Stromal cell of bone marrow (primary cell): ENCODE measurements around the gene SLC1A3.
A peak's percentile ranks its signal among the peaks of the same experiment; 100 is the strongest.

Source experiments
- DNase-seq: peaks from one replicate; pipeline ENCODE4 v3.0.0-alpha.2; 2012; ENCODE audit warnings: low read depth

Gene SLC1A3

DNA sequence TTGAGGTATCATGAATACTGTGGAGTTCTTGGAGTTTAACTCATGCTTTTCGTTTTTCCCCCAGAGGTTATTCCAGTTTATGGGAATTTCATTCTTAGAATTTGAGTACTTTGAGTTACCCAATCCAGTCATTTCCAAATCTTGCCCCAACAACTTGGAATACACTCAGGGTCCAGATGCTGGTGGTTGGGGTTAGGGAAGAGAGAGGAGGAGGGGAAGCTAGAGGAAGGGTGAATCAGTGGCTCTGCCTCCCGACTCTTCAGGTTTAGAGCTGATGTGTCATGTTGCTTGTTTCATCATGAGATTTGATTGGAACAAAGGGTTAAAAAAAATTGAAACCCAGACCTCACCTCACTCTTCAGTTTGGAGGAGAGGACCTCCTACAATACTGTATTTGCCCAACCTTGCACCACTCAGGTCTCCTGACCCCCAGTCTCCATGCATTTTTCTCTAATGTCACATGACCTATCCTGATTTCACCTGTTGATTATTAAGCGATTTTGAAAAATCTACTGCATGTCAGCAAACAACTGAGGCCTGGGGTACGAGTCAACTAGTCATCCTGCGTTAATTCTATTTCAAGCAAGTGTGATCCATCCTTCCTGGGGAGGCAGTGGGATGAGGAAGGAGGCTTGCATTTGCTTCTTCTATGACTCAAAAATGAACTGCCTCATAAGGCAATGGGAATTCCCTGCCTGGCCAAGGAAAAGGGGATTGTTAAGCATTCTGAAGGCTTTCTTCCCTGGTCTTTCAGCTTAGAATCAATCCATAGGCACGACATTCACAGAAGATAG lies 6.2 kb upstream of the SLC1A3 start:
- peak; percentile 86 for DNase-seq

DNA sequence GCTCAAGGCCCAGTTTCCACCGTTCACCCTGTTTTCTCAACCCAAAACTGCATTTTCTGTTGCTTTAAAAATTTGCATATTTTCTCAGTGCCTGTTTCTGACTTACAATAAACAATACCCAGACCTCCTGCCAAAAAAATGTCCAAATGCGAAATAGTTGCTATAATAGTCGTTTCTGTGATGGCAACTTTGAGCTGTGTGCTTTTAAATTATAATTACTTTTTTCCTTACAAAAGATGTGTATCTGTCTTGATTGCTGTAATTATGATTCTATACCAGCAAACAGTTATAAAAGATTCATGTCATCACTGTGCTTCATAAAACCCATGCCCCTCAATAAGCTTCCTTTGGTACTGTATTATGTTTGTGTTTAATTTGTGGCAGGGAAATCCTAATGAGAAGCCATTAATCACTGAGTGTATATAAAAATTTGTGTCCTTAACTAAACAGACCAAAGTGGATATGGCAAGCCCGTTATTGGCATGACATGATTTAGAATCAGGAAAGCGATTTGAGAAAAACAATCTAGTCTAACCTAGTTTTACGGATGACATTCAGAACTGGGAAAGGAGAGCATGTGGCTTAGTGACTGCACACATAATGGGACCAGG lies 5.4 kb upstream of the SLC1A3 start:
- DNase-seq = no peak

DNA sequence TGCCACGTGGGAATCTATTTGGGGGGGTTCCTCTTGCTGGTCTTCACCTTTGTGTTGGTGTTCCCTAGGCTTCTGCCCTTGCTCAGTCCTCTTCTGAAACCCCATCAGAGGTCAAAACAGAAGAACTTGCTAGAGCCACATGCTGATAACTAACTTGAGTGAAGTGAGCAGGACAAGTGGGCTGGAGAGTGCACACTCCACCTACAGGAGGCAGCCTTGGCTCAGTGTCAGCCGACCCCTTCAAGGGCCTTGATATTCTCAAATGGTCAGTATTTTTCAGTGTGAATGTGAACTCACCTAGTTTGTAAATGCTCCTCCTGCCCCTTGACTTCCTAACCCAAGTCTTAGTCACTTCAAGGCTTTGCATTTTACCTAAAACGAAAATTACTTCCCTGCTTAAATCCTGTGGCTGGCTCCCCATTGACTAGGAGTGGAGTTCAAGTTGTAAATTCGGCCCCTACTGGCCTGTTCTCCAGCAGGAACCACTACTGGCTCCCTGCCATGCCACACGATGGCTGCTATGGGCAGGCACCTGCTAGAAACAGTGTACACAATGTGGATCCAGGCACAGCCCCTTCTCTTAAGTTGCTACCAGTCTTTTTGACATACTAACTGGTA lies 3.6 kb upstream of the SLC1A3 start:
- DNase-seq = no peak

DNA sequence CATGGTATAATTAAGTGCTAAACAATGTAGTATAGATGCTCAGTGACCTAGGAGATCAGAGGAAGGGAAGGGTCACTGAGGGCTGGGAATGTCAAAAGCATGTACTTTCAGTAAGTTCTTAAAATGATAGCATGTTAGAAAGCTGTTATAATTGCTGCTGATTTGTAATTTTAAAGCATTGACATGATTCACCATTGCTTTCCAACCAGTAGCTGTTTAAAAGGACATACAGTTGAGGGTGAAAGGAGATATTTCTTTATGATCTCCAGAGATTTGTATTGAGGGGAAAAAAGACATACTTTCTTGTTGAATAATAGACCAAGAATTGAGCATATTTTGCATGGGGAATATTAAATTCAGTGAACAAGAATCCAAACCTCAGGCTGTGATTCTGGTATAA lies 1.2 kb upstream of the SLC1A3 start:
- peak; percentile 71 for DNase-seq

DNA sequence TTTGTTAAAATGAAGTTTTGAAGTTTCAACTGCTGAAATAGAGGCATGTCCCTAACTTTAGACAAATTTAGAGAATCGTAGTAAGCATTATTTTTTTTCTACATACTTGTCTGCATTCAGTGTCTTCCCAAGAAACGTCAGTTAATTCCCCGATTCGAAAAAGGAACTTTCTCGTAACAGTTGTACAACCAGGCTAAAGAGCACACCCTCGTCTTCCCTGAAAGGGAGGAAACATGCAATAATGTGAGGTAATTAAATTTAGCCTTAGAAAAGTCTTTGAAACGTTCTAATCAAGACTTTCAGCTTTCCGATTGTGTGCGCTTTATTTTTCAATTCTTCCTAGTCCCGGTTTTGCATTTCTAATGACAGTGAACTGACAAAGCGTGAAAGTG lies 374 bp upstream of the SLC1A3 start:
- no peak for DNase-seq

DNA sequence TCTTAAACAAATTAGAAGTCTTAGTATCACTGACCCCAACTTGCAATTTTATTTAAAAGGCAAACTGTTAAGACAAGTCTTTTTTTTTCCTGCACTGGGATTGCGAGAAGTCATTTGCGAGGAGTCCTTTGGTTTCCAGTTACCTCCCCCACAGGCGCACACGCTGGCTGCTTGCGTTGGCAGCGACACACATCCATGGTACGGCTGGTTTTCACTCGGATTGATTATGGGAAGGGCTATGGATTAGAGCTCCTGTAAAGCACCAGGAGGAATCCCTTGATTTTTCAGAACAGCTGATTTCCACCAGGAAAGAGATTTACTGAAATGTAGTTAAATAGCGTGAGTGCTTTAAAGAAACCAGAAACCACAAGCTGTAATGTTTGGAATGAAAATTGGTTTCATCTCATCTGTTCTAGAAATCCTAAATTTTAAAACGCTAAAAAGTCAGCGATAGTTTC lies 737 bp downstream of the SLC1A3 start:
- no peak for DNase-seq

DNA sequence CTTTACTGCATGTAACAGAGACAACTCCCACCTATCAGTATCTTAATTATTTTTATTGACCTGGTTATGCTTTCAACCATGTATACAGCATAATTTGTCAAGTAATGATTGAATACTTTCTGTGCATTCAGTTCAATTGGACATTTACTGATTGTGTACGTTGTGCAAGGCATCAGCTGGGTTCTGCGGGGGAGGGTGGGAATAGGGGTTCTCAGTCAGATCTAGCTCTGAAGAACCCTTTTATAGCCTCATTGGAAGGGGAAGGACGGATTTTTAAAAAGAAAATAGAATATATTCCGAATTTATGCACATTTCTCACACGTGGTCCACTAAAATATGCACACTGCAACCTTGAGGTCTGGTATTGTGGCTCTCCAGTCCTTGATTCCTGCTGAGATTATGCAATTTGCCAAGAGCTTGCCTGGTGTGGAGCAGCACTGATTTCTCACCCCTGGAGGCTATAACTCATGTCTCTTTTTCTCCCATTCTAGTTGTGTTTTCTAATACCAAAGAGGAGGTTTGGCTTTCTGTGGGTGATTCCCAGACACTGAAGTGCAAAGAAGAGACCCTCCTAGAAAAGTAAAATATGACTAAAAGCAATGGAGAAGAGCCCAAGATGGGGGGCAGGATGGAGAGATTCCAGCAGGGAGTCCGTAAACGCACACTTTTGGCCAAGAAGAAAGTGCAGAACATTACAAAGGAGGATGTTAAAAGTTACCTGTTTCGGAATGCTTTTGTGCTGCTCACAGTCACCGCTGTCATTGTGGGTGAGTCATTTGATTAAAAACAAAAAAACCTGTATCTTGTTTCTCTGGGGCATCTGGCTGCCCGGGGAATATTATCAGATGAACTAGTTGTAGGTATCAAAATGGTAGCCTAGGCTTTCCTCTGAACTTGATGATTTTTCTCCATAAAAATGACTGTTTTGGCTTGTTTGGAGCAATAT lies 1.7 kb downstream of the SLC1A3 start:
- DNase-seq = no peak

DNA sequence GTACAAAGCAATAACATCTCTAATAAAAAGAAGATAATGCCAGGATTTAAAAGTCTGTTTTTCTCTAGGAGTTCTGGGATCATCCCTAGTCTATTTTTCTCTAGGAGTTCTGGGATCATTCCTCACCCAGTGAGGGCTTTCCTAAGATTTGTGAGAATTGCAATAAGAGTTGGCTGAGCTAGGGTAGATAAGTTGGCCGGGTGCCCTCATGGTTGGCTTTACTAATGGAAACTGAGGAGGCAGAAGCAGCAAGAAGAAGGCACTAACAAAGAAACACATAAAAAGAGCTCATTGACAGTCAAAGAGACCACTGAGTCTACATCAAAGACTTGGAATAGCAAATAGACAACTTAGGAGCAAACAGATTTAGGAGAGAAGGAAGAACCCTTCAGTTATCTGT lies 4.2 kb downstream of the SLC1A3 start:
- no peak for DNase-seq

DNA sequence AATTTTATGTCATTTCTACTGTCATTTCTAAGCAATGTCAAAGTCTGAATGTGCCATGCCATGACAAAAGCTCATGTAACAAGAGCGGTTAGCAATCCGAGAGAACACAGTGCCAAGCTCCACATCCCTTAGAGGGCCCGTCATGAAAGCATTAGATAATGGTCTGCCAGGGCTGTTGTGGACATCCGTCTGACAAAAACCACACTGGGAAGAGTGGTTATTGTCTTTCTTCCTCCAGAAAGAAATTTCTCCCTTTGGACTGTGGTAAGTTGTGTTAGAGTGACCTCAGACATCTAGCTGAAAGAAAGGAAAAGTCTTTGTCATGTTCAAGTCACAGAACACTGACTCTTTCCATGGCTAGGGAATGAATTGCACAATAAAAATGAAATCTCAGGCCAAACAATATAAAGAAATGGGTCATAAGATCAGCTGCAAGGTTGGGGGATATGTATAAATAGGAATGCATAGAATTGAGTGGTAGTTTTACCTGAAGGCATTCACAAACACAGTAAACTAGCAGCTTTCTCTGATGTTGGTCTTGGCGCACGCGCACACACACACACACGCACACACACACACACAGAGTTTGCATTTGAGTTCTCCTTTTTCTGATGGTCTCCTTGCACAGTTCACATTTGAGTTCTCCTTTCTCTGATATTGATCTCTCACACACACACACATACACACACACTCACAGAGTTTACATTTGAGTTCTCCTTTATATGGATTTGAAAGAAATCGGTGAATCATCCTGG lies 5.3 kb downstream of the SLC1A3 start:
- no peak for DNase-seq

DNA sequence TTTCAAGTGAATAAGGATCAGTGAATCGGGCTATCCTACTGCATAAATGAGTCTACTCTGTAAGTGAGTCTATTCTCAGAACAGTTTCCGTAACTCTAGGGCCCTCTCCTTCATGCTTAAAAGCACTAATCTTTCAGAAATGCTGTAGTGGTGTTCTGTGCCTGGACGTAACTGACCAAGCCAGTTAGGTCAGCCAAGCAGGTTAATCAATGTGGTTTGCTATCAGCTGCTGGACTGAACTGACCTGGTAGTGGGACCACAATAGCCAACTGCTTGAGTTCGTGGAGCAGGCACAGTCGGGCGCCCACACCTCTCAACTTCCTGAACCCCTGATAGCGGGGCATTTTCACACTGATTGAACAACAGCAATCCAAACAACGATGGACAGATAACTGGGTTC lies 6.8 kb downstream of the SLC1A3 start:
- DNase-seq = no peak

DNA sequence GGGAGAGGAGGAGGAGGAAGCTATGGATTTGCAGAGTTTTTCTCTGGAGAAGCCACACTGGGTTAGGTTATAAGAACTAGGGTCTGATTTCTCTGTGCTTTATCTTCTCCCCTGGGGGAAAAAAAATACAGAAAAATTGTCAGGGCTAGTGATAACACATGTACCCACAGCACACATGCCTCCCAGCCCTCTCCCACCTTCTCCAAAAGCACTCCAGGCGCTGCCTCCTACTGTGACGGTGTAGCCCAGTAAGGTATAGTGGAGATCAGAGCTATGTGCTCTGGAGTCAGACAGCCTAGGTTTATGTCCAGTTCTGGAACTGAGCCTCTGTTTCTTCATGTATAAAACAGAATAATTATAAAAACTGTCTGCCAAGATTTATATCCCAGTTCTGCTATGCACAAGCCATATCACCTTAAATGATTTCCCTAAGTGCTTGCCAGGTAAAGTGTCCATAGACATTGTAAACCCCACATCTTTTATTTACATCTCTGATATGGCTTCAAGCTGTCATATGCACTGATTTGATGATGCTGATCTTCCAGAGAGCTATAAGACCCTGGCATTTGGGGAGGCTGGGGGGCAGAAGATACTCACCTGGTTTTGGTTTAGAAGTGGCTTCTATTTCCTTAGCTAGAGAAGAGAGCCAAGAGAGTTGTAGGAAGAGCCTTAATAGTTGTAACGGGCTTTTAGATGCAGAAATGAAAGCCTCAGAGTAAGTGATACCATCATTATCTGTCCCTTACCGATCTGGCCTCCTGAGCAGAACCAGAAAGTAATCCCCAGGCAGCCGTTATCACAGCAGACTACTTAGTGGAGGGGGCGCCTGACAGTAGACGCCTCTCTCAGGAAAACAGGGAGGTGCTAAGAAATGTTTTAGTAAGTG lies 7.6 kb downstream of the SLC1A3 start:
- no peak for DNase-seq

DNA sequence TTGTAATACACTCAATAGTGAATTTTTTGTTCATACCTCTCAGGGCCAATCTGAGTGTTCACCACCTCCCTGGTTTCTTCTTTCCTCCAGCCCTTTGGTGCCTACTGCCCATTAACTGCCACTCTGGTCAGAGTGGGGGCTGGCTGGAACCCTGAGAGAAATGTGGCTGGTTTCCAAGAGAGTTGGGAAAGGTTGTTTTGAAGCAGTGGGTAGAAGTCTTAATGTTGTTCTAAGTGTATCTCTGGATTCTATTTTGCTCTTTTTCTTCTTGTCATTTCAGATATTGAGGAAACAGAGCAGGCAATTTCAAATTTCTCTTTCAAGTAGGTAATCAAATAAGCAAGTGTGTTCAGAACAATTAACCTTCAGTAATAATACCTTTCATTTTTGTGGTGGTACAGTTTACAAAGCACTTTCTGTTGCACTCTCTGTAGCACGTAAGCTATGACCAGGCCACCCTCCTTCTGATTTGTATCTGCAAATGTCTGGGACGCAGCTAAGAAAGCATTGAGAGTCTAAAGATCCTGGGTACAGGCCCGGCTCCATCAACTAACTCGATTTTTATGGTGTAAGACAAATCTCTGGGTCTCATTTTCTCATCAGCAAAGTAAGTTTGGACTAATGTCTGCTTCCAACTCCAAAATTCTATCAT lies 8.4 kb downstream of the SLC1A3 start:
- DNase-seq = no peak

DNA sequence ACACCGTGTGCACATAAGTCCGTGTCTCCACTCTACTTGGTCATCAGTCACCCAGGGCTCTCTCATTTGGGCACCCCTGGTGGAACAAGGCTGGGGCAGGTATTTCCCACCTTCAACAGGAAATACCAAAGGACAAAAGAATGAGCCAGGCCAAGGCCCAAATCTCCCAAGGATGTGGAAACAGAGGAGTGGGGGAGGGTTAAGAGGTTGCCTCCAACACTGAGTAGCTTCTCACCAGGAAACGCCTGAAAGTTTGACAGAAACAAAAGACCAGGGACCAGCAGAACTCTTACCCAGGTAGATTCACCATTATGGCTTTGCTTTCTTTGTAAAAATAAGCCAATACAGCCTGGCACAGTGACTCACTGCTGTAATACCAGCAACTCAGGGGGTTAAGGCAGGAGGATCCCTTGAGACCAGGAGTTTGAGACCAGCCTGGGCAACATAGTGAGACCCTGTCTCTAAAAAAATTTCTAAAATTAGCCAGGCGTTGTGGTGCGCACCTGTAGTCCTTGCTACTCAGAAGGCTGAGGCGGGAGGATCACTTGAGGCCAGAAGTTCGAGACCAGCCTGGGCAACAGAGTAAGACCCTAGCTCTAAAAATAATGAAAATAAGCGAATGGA lies 12.7 kb downstream of the SLC1A3 start:
- no peak for DNase-seq

DNA sequence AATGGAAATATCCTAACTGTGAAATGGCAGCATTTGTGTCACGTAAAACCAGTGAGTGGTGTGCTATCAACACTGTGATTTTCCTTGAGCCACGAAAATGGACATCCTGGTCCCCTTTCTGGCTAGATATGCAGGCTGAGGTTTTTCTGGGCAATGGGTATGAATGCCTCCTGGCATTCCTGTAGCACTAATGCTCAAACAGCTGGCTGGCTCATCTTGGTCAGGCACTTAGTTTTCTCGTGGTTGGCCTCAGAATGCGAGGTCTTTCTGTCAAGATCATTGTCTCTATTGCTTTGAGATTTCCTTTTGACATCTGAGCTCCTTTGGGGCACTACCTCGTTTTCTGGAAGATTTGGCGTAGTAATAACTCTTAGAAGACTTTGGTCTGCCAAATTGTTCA lies 15.6 kb downstream of the SLC1A3 start:
- DNase-seq = no peak

DNA sequence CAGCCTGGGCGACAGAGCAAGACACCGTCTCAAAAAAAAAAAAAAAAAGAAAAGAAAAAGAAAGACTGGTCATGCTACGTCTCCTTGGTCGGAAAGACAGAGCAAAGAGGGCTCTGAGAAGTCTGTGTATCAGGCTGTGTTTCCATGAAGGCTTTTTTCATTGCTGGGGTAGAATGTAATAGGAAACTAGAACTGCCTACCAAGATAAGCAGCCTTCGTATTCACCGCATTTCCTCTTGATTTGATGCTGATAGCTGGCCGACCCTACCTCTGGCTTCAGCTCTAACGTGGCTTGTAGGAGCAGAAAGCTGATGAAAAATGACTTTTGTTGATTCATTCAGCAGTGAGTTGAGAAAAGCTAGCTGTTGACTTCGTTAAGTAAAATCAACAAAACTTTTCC lies 17.4 kb downstream of the SLC1A3 start:
- DNase-seq = no peak

DNA sequence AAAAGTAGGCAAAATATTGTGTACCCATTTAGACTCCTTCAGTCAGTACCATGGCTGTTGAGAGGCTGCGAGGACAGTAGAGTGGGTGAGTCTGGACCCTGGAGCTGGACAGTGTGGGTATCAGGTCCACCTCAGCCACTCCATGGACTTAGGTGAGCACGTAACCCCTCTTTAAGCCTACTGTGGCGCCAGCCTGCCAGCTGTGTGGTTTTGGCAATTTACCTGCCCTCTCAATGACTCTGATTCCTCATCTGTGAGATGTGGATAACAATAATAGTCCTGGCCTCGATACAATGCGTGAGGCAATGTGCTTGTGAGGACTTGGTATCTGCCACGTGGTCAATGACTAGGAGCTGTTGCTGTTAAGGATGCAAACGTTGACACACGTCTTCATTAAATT lies 17.9 kb downstream of the SLC1A3 start:
- DNase-seq = no peak

DNA sequence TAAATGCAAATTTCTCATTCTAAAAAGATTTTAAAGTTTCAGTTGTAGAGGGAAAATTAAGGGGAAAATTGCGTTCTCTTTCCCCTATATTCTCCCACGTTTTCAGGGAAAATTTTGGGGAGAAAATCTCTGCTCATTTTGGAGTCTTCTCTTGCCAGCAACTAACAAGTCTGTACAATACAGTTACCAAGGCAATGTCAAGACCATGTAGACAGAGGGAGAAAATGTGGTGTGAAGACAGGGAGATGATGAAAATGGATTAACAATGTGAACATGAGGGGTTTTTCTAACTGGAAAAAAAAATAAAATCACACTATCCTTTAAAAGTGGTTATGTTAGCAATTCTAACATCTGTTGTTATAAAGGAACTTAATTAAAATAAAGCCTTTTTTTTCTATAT lies 22.3 kb downstream of the SLC1A3 start:
- DNase-seq = no peak

DNA sequence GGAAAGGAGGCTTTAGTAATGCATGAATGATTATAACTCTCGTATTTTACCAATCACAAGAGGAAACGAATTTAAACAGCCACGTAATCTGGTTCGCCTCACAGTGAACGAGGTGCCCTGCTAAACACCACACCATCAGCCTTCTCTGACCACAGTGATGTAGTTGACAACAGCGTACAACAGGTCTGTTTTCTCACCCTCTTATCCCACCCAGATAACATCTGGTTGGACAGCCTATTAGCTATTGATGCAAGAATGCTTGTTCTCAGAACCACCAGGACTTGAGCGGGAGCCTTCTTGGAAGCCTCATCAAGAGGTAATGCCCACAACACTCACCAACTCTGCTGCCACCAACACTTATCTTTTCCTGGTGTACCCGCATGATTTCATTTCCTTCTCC lies 23.3 kb downstream of the SLC1A3 start:
- no peak for DNase-seq
